BJ (cell line): ENCODE data around the gene NKAIN2. TPM values are rescaled to one million over a fixed set of nuclear protein-coding genes. Genes with fewer than 3 reads are reported as not detected.
"Not testable (repeated sequence)": the region's sequence is repeated elsewhere in the genome, so short reads cannot be mapped to it uniquely, and the experiment has no call there.

ENCODE experiments used
- CTCF ChIA-PET: fragments of 350-600 bp; formaldehyde crosslinking; extraction: SDS; loops from one replicate; lab custom pipeline; 2021; ENCODE audit warnings: antibody characterized with exemption, inconsistent platforms; lab: Yijun Ruan, JAX
- POLR2A ChIA-PET: fragments of 300-600 bp; sonication (Branson Sonifier 250); formaldehyde crosslinking; extraction: SDS; loops from one replicate; lab custom pipeline; 2021; ENCODE audit warnings: antibody characterized with exemption; lab: Charles Lee
- DNase-seq: peaks from one replicate; pipeline ENCODE4 v3.0.0-alpha.2; 2011; ENCODE audit warnings: low read depth
- H3K27me3 ChIP-seq: 2 replicates; pipeline ENCODE4 v1.6.0; 2011; ENCODE audit warnings: low read length; ENCODE audit not compliant: control insufficient read depth, insufficient read depth
- H3K36me3 ChIP-seq: 2 replicates; pipeline ENCODE4 v1.5.1; 2011; ENCODE audit warnings: low read length; ENCODE audit not compliant: control insufficient read depth, insufficient read depth
- H3K4me3 ChIP-seq: 2 replicates; pipeline ENCODE4 v1.5.1; 2011; ENCODE audit warnings: low read depth, mild to moderate bottlenecking, control low read depth, low read length
- polyA plus RNA-seq: library from polyadenylated mRNA; depleted of rRNA; stranded (reverse); fragments of >200 nt; gene quantifications from 2 replicates; pipeline ENCODE4 v1.2.3, GENCODE V29; 2011
- TF ChIP-seq, protein P1 (sequence below): IDR thresholded peaks from 2 replicates; pipeline ENCODE4 v1.5.1; 2011; ENCODE audit warnings: low read depth, mild to moderate bottlenecking, control low read depth, inconsistent platforms, low read length, moderate library complexity; ENCODE audit not compliant: insufficient read depth

NKAIN2 gene
- polyA plus RNA-seq, 1 experiment, result not detected

GRCh38 chr6:124714728-124715127 is 911.1 kb downstream of the NKAIN2 start:
- ChIA-PET POLR2A (no interaction called here), CTCF (no interaction called here)
- no peaks in the 10 kb centered on the region for H3K36me3 ChIP-seq
- H3K27me3 ChIP-seq, result no peaks in the 10 kb centered on the region
- no peak for DNase-seq
- TF ChIP-seq, protein P1, sequence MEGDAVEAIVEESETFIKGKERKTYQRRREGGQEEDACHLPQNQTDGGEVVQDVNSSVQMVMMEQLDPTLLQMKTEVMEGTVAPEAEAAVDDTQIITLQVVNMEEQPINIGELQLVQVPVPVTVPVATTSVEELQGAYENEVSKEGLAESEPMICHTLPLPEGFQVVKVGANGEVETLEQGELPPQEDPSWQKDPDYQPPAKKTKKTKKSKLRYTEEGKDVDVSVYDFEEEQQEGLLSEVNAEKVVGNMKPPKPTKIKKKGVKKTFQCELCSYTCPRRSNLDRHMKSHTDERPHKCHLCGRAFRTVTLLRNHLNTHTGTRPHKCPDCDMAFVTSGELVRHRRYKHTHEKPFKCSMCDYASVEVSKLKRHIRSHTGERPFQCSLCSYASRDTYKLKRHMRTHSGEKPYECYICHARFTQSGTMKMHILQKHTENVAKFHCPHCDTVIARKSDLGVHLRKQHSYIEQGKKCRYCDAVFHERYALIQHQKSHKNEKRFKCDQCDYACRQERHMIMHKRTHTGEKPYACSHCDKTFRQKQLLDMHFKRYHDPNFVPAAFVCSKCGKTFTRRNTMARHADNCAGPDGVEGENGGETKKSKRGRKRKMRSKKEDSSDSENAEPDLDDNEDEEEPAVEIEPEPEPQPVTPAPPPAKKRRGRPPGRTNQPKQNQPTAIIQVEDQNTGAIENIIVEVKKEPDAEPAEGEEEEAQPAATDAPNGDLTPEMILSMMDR, result no peak
- no peak overlapping the region for H3K4me3 ChIP-seq

DNA sequence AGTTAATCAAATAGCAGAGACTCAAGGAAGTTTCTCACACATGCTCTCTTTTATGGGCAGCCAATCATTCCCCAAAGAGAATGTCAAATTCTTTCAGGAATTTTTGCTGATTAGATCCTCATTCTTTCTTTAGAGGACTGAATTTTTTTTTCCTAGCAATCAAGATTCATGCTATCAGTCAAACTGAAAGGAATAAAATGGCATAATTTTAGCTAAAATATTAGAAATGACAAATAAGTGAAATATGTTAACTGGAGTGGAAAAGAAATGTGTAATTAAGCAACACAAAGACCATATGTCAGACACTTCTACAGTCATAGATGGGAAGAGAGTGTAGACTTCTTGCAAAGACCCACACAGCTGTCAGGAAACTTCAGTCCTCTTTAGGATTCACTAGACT is 916.2 kb downstream of the NKAIN2 start:
- DNase-seq, result no peak
- Histone ChIP-seq H3K4me3 (no peak overlapping the region), H3K36me3 (no peaks in the 10 kb centered on the region), H3K27me3 (no peaks in the 10 kb centered on the region)
- CTCF ChIA-PET, result no interaction called here
- POLR2A ChIA-PET, result no interaction called here
- TF ChIP-seq, protein P1, result no peak

- no peak for DNase-seq
- Histone ChIP-seq H3K4me3 (no peak overlapping the region), H3K36me3 (no peaks in the 10 kb centered on the region), H3K27me3 (no peaks in the 10 kb centered on the region)
- TF ChIP-seq, protein P1, result no peak
- ChIA-PET CTCF (no interaction called here), POLR2A (no interaction called here)
Measured at GRCh38 chr6:124721331-124721730, 917.7 kb downstream of the NKAIN2 start.

GRCh38 chr6:124722141-124722878 is 918.6 kb downstream of the NKAIN2 start:
- TF ChIP-seq, protein P1, result no peak
- no peak for DNase-seq
- ChIA-PET POLR2A (no interaction called here), CTCF (no interaction called here)
- no peaks in the 10 kb centered on the region for H3K36me3 ChIP-seq
- no peaks in the 10 kb centered on the region for H3K27me3 ChIP-seq
- no peak overlapping the region for H3K4me3 ChIP-seq

- Histone ChIP-seq H3K27me3 (no peaks in the 10 kb centered on the region), H3K36me3 (no peaks in the 10 kb centered on the region), H3K4me3 (no peak overlapping the region)
- POLR2A ChIA-PET, result no interaction called here
- TF ChIP-seq, protein P1, result no peak
- no peak for DNase-seq
- CTCF ChIA-PET, result no interaction called here
Measured at GRCh38 chr6:124723671-124724070, 920.0 kb downstream of the NKAIN2 start.

DNA sequence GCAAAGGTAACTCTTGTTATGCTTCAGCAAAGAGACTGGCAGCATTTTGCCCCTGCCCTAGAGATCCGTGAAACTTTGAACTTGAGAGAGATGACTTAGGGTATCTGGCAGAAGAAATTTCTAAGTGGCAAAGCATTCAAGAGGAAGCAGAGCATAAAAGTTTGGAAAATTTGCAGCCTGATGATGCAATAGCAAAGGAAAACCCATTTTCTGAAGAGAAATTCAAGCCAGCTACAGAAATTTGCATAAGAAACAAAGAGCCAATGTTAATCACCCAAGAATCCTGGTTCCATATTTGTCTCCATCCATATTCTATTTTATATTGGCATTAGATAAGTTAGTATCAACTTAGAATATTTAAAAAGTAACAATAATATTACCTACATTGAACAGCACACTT is 934.1 kb downstream of the NKAIN2 start:
- H3K36me3 ChIP-seq, POLR2A ChIA-PET, H3K4me3 ChIP-seq, CTCF ChIA-PET, H3K27me3 ChIP-seq, DNase-seq: not testable (repeated sequence)
